Vagina (tissue), 2 donors: Measurements from ENCODE around the gene ATG5.

Experiments used
- CTCF ChIP-seq, 3 experiments: fragments of 450-650 bp in 2 of 3; fragments of 200-600 bp in 1 of 3; sonication (generic) in 1 of 3; IDR thresholded peaks; one replicate each; pipeline ENCODE4 v1.5.1; 2017 to 2019; ENCODE audit warnings: antibody characterized with exemption in 3 of 3, mild to moderate bottlenecking in 2 of 3, moderate library complexity in 2 of 3
- POLR2AphosphoS5 ChIP-seq, 2 donors: sonication (generic); formaldehyde crosslinking; IDR thresholded peaks; one replicate each; pipeline ENCODE4 v1.9.0; 2017; ENCODE audit warnings: antibody characterized with exemption in 2 of 2, mild to moderate bottlenecking in 2 of 2, low read depth in 1 of 2; ENCODE audit not compliant: insufficient read depth in 1 of 2

DNA sequence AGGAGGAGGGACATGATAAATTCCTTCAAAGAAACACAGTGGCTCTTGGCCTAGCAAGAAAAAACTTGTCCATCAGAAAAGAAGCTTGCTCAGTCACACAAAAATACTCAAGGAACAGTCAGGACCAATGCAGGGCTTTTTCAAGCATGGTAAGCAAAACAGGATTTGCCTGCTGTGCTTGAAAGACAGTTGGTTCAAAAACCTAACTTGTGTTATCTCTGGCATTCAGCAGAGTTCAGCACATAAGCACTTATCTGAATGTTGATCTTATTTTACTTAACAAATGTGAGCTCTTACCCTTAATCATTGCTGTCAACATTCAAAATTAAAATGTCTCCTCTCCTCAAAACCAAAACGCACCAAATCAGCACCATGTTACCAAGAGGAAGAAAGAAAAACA, 38.3 kb downstream of the ATG5 start:
- TF ChIP-seq CTCF (IDR thresholded peaks at IDR 0.05) (no peak), POLR2AphosphoS5 (IDR thresholded peaks at IDR 0.05; ENCODE audit: insufficient read depth in 1 of 2, low read depth in 1 of 2) (no peak)
